Measurements from ENCODE around the gene LRCH4. TPM values are rescaled to one million over a fixed set of nuclear protein-coding genes. Genes with fewer than 3 reads are reported as not detected.

Gene LRCH4
- total and polyA plus RNA-seq, 2 of the 13 experiments (the other 11 are each of a cell fraction or from before 2014, with no cell fraction given): 7.0 to 9.3 TPM

GRCh38 chr7:100568176-100568895 is 17.6 kb downstream of the LRCH4 start (continued):
- TF ChIP-seq THAP9 (CRISPR knock-in tag; IDR thresholded peaks at IDR 0.05; ENCODE audit: borderline replicate concordance) (peak; percentile 68; the same call in 1 of the 2 replicates), ZEB1 (IDR thresholded peaks at IDR 0.05; ENCODE audit: insufficient replicate concordance, low read depth) (no peak), ZSCAN25 (CRISPR knock-in tag; IDR thresholded peaks at IDR 0.05) (no peak), ZBTB42 (CRISPR knock-in tag; IDR thresholded peaks at IDR 0.05) (0 out of 2 replicates have a peak, but pooled peaks have one; percentile 6), MEF2D (CRISPR knock-in tag; IDR thresholded peaks at IDR 0.05) (no peak; the same call in 1 of the 2 replicates), ZNF674 (CRISPR knock-in tag; IDR thresholded peaks at IDR 0.05; ENCODE audit: low read depth) (peak; percentile 89; the same call in 1 of the 2 replicates), ZMYM2 (CRISPR knock-in tag; IDR thresholded peaks at IDR 0.05) (peak; percentile 68; the same call in 1 of the 2 replicates), GATAD1 (CRISPR knock-in tag; IDR thresholded peaks at IDR 0.05) (peak; percentile 74), NFRKB (IDR thresholded peaks at IDR 0.05) (no peak), CHD2 (IDR thresholded peaks at IDR 0.05; ENCODE audit: low read depth, low read length) (no peak), ERF (CRISPR knock-in tag; IDR thresholded peaks at IDR 0.05) (peak; percentile 90), ARID2 (CRISPR knock-in tag; IDR thresholded peaks at IDR 0.05; ENCODE audit: borderline replicate concordance) (peak; percentile 90), NFATC3 (CRISPR knock-in tag; IDR thresholded peaks at IDR 0.05) (no peak), JUN (CRISPR knock-in tag; IDR thresholded peaks at IDR 0.05) (no peak; the same call in 1 of the 2 replicates), ZNF552 (CRISPR knock-in tag; IDR thresholded peaks at IDR 0.05; ENCODE audit: borderline replicate concordance) (no peak), MLLT10 (CRISPR knock-in tag; IDR thresholded peaks at IDR 0.05) (no peak; the same call in 1 of the 2 replicates), ZBTB39 (CRISPR knock-in tag; IDR thresholded peaks at IDR 0.05) (peak; percentile 12; the same call in 1 of the 2 replicates), SOX6 (IDR thresholded peaks at IDR 0.05) (no peak), SOX6 (CRISPR knock-in tag; IDR thresholded peaks at IDR 0.05) (peak; percentile 89), IRF2 (CRISPR knock-in tag; IDR thresholded peaks at IDR 0.05) (peak; percentile 82)
- TF ChIP-seq, protein P1, sequence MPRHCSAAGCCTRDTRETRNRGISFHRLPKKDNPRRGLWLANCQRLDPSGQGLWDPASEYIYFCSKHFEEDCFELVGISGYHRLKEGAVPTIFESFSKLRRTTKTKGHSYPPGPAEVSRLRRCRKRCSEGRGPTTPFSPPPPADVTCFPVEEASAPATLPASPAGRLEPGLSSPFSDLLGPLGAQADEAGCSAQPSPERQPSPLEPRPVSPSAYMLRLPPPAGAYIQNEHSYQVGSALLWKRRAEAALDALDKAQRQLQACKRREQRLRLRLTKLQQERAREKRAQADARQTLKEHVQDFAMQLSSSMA (CRISPR knock-in tag; IDR thresholded peaks at IDR 0.05): peak; percentile 73; the same call in 1 of the 2 replicates
- TF ChIP-seq, protein P2, sequence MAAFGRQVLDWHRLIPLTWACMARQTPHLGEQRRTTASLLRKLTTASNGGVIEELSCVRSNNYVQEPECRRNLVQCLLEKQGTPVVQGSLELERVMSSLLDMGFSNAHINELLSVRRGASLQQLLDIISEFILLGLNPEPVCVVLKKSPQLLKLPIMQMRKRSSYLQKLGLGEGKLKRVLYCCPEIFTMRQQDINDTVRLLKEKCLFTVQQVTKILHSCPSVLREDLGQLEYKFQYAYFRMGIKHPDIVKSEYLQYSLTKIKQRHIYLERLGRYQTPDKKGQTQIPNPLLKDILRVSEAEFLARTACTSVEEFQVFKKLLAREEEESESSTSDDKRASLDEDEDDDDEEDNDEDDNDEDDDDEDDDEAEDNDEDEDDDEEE (CRISPR knock-in tag; IDR thresholded peaks at IDR 0.05): peak; percentile 63; the same call in 1 of the 2 replicates

Measured in HepG2 (cell line).